Raji (cell line): Measurements from ENCODE around the gene ADSS1.

Experiments used
- POLR2A ChIP-seq: IDR thresholded peaks from 2 replicates; pipeline ENCODE4 v1.6.1; 2011; ENCODE audit warnings: low read depth, low read length, control low read depth; ENCODE audit not compliant: insufficient read depth

The ADSS1 gene

DNA sequence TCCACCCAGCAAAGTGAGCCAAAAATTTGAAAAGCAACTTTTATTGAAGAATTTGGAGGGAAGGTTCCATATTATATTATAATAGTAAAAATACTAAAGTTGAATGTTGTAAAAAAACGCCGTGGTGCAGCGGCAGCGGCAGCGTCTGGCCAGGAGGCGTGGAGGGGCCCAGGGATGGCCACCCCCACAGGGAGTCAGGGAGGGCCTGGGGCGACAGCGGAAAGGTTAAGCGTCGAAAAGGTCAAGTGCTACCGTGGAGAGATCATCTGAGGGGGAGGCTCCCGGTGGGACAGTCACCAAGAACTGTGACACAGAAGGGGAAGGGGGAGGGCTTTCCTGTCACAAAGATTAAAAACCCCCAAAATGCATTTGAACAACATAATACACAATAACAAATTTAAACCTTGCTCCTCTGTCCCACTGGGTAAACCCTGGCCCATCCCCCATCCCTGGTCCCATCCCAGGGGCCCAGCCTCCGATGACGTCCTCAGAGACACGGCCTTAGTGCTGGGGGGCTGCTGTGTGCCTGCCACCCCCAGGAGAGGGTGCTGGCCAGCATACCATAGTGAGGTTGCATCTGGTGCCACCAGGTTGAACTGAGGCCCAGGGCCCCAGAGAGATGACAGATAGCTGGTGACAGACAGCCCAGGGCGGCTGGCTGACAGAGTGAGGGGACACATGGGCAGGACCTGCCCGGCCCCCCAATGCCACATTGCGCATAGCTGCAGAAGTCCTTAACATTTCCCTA lies 45.5 kb downstream of the ADSS1 start:
- TF ChIP-seq POLR2A = no peak

DNA sequence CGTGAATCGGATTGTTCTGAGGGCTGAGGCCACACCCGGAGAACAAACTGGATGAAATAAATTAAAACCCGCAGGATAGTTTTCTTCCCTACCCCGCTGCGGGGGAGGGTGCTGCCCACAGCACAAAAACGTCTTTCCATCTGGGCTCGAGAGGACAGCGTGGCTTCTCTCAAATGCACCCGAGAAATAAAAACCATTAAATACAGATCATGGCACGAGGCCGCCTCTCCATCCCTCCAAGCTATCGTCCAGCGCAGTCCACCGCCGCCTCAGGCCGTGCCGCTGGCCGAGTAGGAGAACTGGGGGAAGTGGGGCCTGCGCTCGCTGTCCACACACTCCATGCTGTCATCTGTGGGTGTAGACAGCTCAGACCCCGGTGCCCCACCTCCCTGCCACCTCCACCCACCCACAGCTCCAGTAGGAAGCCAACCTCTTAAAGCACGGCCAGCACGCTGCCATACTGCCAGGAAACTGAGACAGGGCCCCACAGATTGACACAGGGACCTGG lies 46.1 kb downstream of the ADSS1 start:
- no peak for TF ChIP-seq POLR2A

DNA sequence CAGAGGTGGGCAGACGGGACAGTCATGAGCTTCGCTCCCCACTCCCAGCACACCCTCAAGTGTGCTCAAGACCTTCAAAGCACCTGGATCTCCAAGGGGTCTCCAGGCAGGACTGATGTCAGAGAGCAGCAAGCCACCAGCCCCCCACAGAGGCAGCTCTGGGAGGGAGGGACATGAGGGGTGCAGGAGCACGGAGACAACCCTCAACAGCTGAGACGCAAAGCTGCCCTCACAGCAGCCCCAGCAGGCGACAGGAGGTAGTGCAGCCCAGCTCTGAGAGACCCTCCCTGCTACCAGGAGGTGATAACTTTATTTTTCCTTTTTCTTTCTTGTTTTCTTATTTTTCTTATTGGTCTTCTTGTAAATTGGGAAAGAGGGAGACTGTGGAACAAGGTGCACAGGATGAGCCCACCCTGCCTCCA lies 46.8 kb downstream of the ADSS1 start:
- TF ChIP-seq POLR2A = no peak

DNA sequence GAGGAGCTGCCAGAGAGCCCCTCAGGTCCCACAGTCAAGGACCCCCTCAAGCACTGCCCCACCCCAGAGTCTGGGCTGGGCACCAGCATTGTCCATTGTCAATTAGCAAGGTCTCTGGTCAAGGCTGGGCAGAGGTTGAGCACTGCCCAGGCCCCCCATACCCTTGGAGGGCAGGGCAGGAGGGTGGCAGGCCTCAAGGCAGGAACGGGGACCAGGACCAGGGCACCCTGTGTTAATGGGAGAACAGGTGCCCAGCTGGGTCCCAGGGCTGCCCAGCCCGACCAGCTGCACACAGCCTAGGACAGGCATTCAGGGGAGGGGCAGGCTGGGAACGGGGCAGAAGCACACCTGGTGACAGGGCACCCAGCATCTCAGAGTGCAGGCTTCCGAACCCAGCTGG lies 47.3 kb downstream of the ADSS1 start:
- no peak for TF ChIP-seq POLR2A

DNA sequence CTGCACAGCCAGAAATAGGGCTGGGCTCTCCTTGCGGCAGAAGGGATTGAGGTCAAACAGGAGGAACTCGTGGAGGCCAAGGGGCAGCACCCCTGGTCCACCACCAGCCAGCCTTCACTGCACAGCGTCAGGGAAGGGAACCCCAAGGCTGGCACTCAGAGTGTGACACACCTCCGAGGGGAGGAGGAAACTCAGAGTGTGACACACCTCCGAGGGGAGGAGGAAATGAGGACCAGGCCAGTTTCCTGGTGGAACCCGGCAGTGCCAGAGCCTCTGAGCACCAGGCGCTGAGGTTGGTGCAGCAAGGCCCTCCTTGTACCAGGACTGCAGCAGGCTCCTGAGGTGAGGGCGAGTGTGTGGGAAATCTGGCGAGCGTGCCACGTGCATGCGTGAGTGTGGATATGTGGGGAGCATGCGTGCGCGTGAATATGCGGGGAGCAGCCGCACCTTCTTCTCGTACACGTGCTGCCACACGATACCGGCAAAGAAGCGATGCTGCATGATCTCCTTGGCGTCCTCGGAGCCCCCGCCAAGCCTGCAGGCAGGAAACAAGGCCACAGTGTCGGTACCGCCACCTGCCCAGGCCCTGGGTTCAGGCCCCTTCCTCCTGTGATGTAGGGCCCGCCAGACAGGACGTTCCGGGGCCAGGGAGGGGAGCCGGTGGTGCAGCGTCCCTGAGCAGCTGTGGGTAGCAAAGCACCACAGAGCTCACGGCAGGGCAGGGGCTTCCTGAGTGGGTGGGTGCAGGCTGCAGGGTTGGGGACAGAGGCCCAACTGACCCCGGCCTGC lies 48.1 kb downstream of the ADSS1 start:
- TF ChIP-seq POLR2A = no peak

DNA sequence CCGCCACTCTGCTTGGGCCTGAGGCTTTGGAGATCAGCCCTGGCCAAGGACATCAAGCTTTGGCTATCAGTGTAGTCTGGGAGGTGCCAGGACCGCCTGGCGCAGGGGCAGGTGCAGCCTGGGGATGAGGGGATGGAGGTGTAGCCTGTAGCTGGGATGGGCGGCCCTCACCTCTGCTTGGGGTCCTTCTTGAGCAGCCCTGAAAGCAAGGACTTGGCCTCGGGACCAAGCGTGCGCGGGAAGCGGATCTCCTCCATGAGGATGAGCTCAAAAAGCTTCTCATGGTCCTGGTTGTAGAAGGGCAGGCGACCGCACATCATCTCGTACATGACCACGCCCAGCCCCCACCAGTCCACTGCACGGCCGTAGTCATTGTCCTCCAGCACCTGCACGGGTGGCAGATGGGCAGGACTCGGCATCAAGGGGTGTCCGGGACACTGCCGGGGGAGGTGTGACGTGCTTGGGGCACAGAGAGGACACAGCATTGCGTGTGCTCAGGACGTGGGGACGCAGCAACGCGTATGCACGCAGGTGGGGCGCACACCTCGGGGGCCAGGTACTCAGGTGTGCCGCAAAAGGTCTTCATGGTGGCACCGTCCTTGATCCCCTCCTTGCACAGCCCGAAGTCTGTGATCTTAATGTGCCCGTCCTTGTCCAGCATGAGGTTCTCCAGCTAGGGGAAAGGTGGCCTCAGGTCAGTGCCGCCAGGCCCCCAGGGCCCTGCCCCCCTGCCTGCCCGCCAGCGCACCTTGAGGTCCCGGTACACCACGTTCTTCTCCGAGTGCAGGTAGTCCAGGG lies 48.9 kb downstream of the ADSS1 start:
- no peak for TF ChIP-seq POLR2A

DNA sequence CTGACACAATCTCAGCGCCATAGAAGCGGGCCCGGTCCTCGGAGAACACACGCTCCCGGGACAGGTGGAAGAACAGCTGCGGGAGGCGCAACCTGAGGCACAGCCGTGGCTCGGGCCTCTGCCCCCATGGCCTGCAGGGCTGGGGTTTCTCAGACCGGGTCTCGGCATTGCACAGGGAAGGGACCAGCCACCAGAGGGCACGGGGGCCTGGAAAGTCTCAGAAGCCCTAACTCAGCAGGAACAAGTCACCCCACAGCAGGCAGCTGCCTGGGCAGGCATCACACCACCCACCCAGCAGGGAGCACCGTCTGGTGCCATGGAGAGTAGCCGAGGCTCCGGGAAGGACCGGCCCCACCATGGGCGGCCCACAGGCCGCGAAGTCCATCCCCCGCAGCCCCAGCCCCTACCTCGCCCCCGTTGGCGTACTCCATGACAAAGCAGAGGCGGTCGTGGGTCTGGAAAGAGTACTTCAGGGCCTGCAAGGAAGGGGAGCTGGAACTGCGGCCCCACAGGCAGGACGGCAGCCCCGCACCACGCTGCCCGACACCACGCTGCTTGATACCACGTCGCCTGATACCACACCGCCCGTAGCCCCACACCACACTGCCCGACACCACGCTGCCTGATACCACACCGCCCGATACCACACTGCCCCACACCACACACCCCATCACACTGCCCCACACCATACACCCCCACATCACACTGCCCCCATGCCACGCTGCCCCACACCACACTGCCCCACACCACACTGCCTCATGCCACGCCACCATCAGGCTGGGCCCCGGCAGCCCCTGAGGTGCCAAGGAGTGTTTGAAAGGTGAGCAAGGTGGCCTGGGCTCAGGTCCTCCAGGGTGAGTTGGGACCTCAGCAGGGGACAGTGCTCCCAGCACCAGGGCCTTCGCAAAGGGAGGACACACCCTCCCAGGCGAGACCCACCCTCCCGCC lies 49.8 kb downstream of the ADSS1 start:
- no peak for TF ChIP-seq POLR2A

DNA sequence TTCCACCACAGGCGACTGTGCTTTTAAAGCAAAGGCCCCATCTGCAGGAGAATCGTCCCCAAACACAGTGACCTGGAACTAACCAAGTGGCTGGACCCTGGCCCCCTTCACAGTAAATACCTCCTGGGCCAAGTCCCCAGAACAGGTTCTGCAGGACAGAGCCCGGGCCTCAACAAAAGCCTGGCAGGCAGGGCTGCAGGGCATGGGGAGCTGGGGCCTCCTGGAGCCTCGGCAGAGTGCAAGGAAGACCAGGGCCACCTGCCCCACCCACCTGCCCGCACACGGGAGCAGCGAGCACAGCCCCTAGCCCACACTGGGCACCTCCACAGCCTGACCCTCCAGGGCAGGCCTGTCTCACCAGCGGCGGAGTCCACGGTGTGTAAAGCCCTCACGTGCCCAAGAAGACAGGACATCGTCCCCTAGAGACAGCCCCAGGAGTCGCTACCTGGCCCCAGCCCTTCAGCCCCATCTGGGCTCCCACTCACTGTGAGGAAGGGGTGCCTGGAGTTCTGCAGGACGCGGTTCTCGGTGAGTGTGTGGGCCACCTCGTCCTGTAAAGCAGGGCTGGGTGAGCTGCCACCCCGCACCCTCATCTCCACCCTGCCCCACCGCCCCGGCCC lies 50.5 kb downstream of the ADSS1 start:
- TF ChIP-seq POLR2A = no peak

DNA sequence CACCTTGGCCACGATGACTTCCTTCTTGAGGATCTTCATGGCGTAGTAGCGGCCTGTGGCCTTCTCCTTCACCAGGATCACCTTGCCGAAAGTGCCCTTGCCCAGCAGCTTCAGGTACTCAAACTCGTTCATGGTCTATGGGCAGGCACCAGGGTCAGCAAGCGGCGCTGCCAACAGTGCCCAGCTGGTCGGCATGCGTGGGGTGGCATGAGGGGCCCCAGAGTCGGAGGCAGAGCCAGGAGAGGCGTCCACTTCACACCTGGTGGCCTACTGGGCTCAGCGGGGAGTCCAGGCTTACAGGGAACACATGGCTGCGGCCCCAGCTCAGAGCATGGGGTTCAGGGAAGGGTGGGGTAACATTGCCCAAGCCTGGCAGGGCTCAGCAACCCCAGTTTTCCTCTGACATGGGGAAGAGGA lies 51.1 kb downstream of the ADSS1 start:
- no peak for TF ChIP-seq POLR2A

DNA sequence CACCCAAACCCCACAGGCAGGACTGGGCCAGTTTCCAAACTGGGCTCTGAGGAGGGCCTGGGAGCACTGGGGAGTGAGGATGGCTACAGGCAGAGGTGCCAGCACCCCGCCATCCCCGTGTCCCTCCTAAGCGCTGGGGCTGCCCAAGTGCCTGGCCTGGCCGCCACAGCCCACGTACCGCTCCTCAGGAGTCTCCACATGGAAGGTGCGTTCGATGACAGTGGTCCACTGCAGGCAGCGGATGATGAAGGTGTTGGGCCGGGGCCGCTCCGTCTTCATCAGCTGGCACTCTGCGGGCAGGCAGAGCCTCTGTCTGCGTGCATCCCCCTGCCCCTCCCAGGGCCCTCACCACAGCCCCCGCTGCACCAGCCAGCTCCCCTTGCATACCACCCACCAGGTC lies 52.5 kb downstream of the ADSS1 start:
- no peak for TF ChIP-seq POLR2A

DNA sequence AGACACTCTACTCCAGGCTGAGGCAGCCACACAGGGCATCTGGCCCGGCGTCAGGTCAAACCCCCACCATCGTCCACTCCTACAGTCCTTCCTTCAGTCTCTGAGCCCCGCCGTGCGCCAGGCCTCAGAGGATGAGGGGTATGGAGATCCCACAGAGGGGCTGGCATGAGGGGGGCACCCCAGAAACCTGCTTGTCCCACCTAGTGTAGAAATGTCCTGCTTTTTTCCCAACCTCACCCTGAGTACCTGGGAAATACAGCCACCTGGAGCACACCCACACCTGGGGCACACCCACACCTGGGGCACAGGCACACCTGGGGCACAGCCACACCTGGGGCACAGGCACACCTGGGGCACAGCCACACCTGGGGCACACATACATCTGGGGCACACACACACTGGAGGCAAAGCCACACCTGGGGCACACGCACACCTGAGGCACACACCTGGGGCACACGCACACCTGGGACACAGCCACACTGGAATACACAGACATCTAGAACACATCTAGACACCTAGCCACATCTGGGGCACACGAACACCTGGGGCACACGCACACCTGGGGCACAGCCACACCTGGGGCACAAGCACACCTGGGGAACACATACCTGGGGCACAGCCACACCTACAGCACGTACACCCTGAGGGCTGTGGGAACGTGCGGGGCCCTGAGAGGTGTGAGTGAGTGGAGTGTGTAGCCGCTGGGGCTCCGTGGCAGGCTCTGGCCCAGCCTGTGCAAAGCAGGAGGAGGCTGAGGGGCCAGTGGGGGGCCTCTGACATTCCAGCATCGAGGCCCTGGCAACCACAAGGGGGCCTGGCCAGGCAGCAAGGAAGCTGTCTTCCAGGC lies 53.2 kb downstream of the ADSS1 start:
- no peak for TF ChIP-seq POLR2A

DNA sequence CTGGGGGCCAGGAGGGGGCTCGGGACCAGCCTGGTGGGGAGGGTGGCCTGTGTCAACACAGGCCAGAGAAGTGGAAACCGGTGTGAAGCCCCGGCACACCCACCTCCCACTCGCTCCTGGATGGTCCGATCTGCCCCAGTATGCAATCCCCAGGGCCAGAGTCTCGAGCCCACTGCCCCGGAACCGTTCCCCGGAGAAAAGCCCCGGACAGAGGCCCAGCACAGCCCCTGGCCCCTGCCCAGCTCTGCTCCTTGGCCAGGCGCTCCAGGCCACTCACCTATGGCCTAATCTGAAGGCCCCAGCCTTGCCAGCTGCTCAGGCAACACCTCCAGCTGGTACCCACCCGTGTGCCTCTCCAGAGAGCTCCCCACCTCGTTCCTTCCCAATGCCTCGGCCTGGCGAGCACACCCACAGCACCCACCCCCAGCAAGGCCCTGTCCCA lies 53.8 kb downstream of the ADSS1 start:
- TF ChIP-seq POLR2A = no peak
